Natural killer cell (primary cell): ENCODE measurements around the gene NYNRIN. TPM values are rescaled to one million over a fixed set of nuclear protein-coding genes. Genes with fewer than 3 reads are reported as not detected.

Experiments used
- ATAC-seq, 3 donors: fragments of 150-1000 bp in 2 of 3; fragments of 200-7000 bp in 1 of 3; cut with Tn5 transposase; 1 replicate in 1 of 3; 2 replicates in 2 of 3; pipeline ENCODE4 v1.10.0; 2021; ENCODE audit warnings: mild to moderate bottlenecking in 2 of 3, moderate library complexity in 2 of 3
- DNase-seq, 2 donors: peaks; one replicate each; pipeline versions ENCODE4 v3.0.0 to v3.0.0-alpha.2; 2013 to 2021; ENCODE audit warnings: mixed read lengths in 1 of 2
- H3K27ac ChIP-seq: one replicate; pipeline ENCODE4 v1.5.1; 2013; ENCODE audit warnings: mild to moderate bottlenecking, low read length
- H3K27me3 ChIP-seq: one replicate; pipeline ENCODE4 v1.6.1; 2013; ENCODE audit warnings: low read length; ENCODE audit not compliant: control insufficient read depth, insufficient read depth
- H3K36me3 ChIP-seq: one replicate; pipeline ENCODE4 v1.6.1; 2013; ENCODE audit warnings: low read length; ENCODE audit not compliant: control insufficient read depth, insufficient read depth
- H3K4me1 ChIP-seq: one replicate; pipeline ENCODE4 v1.6.1; 2013; ENCODE audit warnings: low read length; ENCODE audit not compliant: control insufficient read depth, insufficient read depth
- H3K4me3 ChIP-seq: one replicate; pipeline ENCODE4 v1.5.1; 2013; ENCODE audit warnings: low read length
- H3K9me3 ChIP-seq: one replicate; pipeline ENCODE4 v1.6.1; 2013; ENCODE audit warnings: low read length; ENCODE audit not compliant: control insufficient read depth, insufficient read depth
- H3K27ac Mint-ChIP-seq, 2 donors: one replicate each; pipeline ENCODE4 v1.8.0; 2022; ENCODE audit warnings: mild to moderate bottlenecking in 2 of 2, mixed read lengths in 2 of 2, moderate library complexity in 1 of 2
- H3K27me3 Mint-ChIP-seq, 2 donors: one replicate each; pipeline ENCODE4 v1.8.0; 2022; ENCODE audit warnings: low read depth in 2 of 2, mixed read lengths in 2 of 2
- H3K36me3 Mint-ChIP-seq: one replicate; pipeline ENCODE4 v1.8.0; 2022; ENCODE audit warnings: mixed read lengths
- H3K4me1 Mint-ChIP-seq, 2 donors: one replicate each; pipeline ENCODE4 v1.8.0; 2022; ENCODE audit warnings: mixed read lengths in 2 of 2
- H3K4me3 Mint-ChIP-seq: one replicate; pipeline ENCODE4 v1.8.0; 2022; ENCODE audit warnings: mild to moderate bottlenecking, moderate library complexity, mixed read lengths
- H3K9me3 Mint-ChIP-seq, 2 donors: one replicate each; pipeline ENCODE4 v1.8.0; 2022; ENCODE audit warnings: mixed read lengths in 2 of 2
- CTCF ChIP-seq: fragments of 200-600 bp; IDR thresholded peaks from one replicate; pipeline ENCODE4 v1.8.0; 2022; ENCODE audit warnings: antibody characterized with exemption
- WGBS: methylation state at CpG from one replicate; pipeline ENCODE4 v1.1.7; 2013; ENCODE audit warnings: missing lambda C conversion rate; ENCODE audit not compliant: insufficient coverage; 5-methylcytosine and 5-hydroxymethylcytosine counted together
- intact Hi-C: fragments of 100-400 bp; cut with micrococcal nuclease; formaldehyde crosslinking; loops from one replicate; pipeline ENCODE4 v1.14.2; 2022
- total RNA-seq, 4 donors: library from RNA; stranded (reverse); fragments of 120-200 nt in 1 of 4; gene quantifications; one replicate each; pipeline versions ENCODE4 v1.2.3 to v1.2.4, GENCODE V29; 2013 to 2022

The NYNRIN gene
- total RNA-seq, 3 donors from 2014 or later (not counting 1 experiment from before 2014, with no cell fraction given) = 0.23 to 0.53 (median 0.42) TPM

GRCh38 chr14:24429395-24430142 is 30.8 kb downstream of the NYNRIN start, which contains the start of the genes CBLN3 and KHNYN:
Gene CBLN3, minus strand, starts transcription at chr14:24429668. Its CDS starts 614 bp downstream, at chr14:24429054.
Gene KHNYN, plus strand, starts transcription at chr14:24429954. Its CDS starts 777 bp downstream, at chr14:24430731.
- ATAC-seq = peak; percentile 82 to 93 (median 87)
- Mint-ChIP-seq H3K9me3 (no peaks in the 10 kb centered on the region), H3K36me3 (no peaks in the 10 kb centered on the region), H3K4me3 (peak within 1 kb of the TSS; percentile 86), H3K27me3 (no peaks in the 10 kb centered on the region), H3K27ac (peak within 1 kb of the TSS; percentile 87 to 97), H3K4me1 (peaks cover 14 to 27% of the 10 kb centered on the region in 2 donors)
- H3K9me3 ChIP-seq = no peaks in the 10 kb centered on the region
- peak; percentile 86 to 95 for DNase-seq
- H3K27me3 ChIP-seq = no peaks in the 10 kb centered on the region
- intact Hi-C loops = loop anchor here (2.0 to 10.0 kb wide), 2 partner anchors 185 to 213 kb away; partner anchors contain the start of genes MDP1 and TINF2
- TF ChIP-seq CTCF = no peak
- peak within 1 kb of the TSS; percentile 99 for H3K27ac ChIP-seq
- WGBS = 3% methylated on average over 56 of the region's 57 CpGs
- H3K4me1 ChIP-seq = peaks cover 36% of the 10 kb centered on the region
- peaks cover 25% of the 10 kb centered on the region for H3K36me3 ChIP-seq
- H3K4me3 ChIP-seq = peak within 1 kb of the TSS; percentile 93

- peaks cover 14 to 34% of the 10 kb centered on the region in 2 donors for H3K4me1 Mint-ChIP-seq
- peaks cover 25% of the 10 kb centered on the region for H3K36me3 ChIP-seq
- H3K27me3 Mint-ChIP-seq = no peaks in the 10 kb centered on the region
Observed at GRCh38 chr14:24430143-24430681, 31.4 kb downstream of the NYNRIN start.

DNA sequence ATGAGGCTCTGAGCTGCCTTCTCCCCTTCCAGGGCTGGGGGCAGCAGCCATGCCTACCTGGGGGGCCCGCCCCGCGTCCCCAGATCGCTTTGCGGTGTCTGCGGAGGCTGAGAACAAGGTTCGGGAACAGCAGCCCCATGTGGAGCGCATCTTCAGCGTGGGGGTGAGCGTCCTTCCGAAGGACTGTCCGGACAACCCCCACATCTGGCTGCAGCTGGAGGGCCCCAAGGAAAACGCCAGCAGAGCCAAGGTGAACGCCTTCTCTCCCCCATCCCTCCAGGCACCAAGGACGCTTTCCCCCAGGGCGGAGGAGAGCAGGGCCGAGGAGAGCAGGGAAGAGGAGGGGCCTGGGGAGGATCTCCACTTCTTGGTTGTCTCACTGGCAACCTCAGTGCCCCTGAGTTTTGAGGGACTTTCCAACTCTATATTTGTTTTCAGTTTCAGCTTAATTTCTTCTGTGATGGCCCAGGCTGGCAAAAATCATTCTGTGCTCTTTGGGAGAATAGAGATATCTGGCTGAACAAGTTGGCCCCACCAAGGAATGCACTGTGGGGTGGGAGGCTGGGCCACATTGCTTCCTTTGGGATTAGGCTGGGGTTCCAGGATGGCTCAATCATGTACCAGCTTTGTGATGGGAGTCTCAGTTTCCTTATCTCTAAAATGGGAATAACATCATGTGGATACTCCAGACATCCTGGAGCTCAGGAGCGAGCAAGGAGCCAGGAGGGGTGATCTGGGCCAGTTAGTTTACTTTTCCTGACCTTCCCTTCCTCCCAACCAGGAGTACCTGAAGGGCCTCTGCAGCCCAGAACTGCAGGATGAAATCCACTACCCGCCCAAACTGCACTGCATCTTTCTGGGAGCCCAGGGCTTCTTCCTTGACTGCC is 32.1 kb downstream of the NYNRIN start:
- no peaks in the 10 kb centered on the region for H3K27me3 Mint-ChIP-seq
- peak overlapping the region; percentile 87 to 97 for H3K27ac Mint-ChIP-seq
- intact Hi-C loops = loop anchor here (1.0 to 10.0 kb wide), 5 partner anchors 11 to 214 kb away; partner anchors contain the start of genes MDP1, SDR39U1 and TINF2
- ATAC-seq (peak; percentile 47 to 69 (median 56)), DNase-seq (peak; percentile 51 to 88)
- peaks cover 14 to 40% of the 10 kb centered on the region in 2 donors for H3K4me1 Mint-ChIP-seq
- Histone ChIP-seq H3K4me3 (peak overlapping the region; percentile 93), H3K27me3 (no peaks in the 10 kb centered on the region), H3K27ac (peak overlapping the region; percentile 99), H3K36me3 (peaks cover 28% of the 10 kb centered on the region), H3K4me1 (peaks cover 36% of the 10 kb centered on the region), H3K9me3 (no peaks in the 10 kb centered on the region)
- TF ChIP-seq CTCF = no peak
- no peaks in the 10 kb centered on the region for H3K36me3 Mint-ChIP-seq
- no peaks in the 10 kb centered on the region for H3K9me3 Mint-ChIP-seq
- H3K4me3 Mint-ChIP-seq = peak overlapping the region; percentile 84
- 29% methylated on average over 12 of the region's 19 CpGs for WGBS

More at GRCh38 chr14:24430143-24430681, 31.4 kb downstream of the NYNRIN start:
- H3K9me3 ChIP-seq = no peaks in the 10 kb centered on the region
- H3K27me3 ChIP-seq = no peaks in the 10 kb centered on the region
- H3K27ac ChIP-seq = peak overlapping the region; percentile 99
- peak overlapping the region; percentile 87 to 97 for H3K27ac Mint-ChIP-seq
- TF ChIP-seq CTCF = no peak
- peaks cover 36% of the 10 kb centered on the region for H3K4me1 ChIP-seq
- intact Hi-C loops = loop anchor here (2.0 to 10.0 kb wide), 2 partner anchors 185 to 213 kb away; partner anchors contain the start of genes MDP1 and TINF2
- no peaks in the 10 kb centered on the region for H3K9me3 Mint-ChIP-seq
- peak; percentile 56 to 78 (median 69) for ATAC-seq
- under 1% methylated on average over 28 of the region's 28 CpGs for WGBS
- no peaks in the 10 kb centered on the region for H3K36me3 Mint-ChIP-seq
- peak overlapping the region; percentile 84 for H3K4me3 Mint-ChIP-seq
- peak; percentile 51 to 75 for DNase-seq
- H3K4me3 ChIP-seq = peak overlapping the region; percentile 93
